Caco-2 (cell line): ENCODE measurements around the gene NRDC. TPM values are rescaled to one million over a fixed set of nuclear protein-coding genes. Genes with fewer than 3 reads are reported as not detected.

Source experiments
- BruUV-seq: library from RNA; stranded (reverse); fragments of 400-500 nt; replicated peaks from 2 replicates; lab custom pipeline; 2021; lab: Mats Ljungman, UMichigan
- CTCF ChIA-PET: fragments of 300-600 bp; sonication (Branson Sonifier 250); formaldehyde crosslinking; loops from one replicate; lab custom pipeline; 2022; ENCODE audit warnings: antibody characterized with exemption; lab: Charles Lee
- POLR2A ChIA-PET: fragments of 300-600 bp; sonication (Branson Sonifier 250); formaldehyde crosslinking; loops from one replicate; lab custom pipeline; 2022; ENCODE audit warnings: antibody characterized with exemption; lab: Charles Lee
- DNase-seq, 2 experiments: peaks; one replicate each; pipeline versions ENCODE4 v3.0.0 to v3.0.0-alpha.2; 2020 to 2022
- H3K27me3 ChIP-seq: replicated peaks from 2 replicates; pipeline ENCODE4 v1.6.0; 2011; ENCODE audit warnings: low read length; ENCODE audit not compliant: control insufficient read depth, insufficient read depth
- H3K36me3 ChIP-seq: 2 replicates; pipeline ENCODE4 v1.5.1; 2011; ENCODE audit warnings: low read length; ENCODE audit not compliant: control insufficient read depth, insufficient read depth
- H3K4me1 ChIP-seq: fragments of 250-450 bp; sonication (Bioruptor Pico); 2 replicates; pipeline ENCODE4 v1.5.1; 2020; ENCODE audit warnings: mild to moderate bottlenecking
- H3K4me3 ChIP-seq: 2 replicates; pipeline ENCODE4 v1.5.1; 2011; ENCODE audit warnings: low read depth, mild to moderate bottlenecking, control low read depth, low read length
- H3K9me3 ChIP-seq: fragments of 250-450 bp; sonication (Bioruptor Pico); 2 replicates; pipeline ENCODE4 v1.5.1; 2020; ENCODE audit warnings: mild to moderate bottlenecking, moderate library complexity
- H3K27ac Mint-ChIP-seq: one replicate; pipeline ENCODE4 v1.8.0; 2022; ENCODE audit warnings: mixed read lengths; ENCODE audit not compliant: unreplicated experiment
- H3K27me3 Mint-ChIP-seq: one replicate; pipeline ENCODE4 v1.8.0; 2022; ENCODE audit warnings: mixed read lengths; ENCODE audit not compliant: insufficient read depth, unreplicated experiment
- H3K36me3 Mint-ChIP-seq: one replicate; pipeline ENCODE4 v1.8.0; 2022; ENCODE audit warnings: mild to moderate bottlenecking, mixed read lengths; ENCODE audit not compliant: insufficient read depth, unreplicated experiment
- H3K4me1 Mint-ChIP-seq: one replicate; pipeline ENCODE4 v1.8.0; 2022; ENCODE audit warnings: low read depth, mixed read lengths; ENCODE audit not compliant: unreplicated experiment
- H3K4me3 Mint-ChIP-seq: one replicate; pipeline ENCODE4 v1.8.0; 2022; ENCODE audit warnings: mild to moderate bottlenecking, moderate library complexity, mixed read lengths; ENCODE audit not compliant: unreplicated experiment
- H3K9me3 Mint-ChIP-seq: one replicate; pipeline ENCODE4 v1.8.0; 2022; ENCODE audit warnings: mixed read lengths; ENCODE audit not compliant: unreplicated experiment
- CTCF ChIP-seq, 2 experiments: fragments of 200-600 bp in 1 of 2; IDR thresholded peaks; 1 replicate in 1 of 2; 2 replicates in 1 of 2; pipeline versions ENCODE4 v1.5.1 to v1.8.0; 2011 to 2022; ENCODE audit warnings: antibody characterized with exemption in 1 of 2, control low read depth in 1 of 2, inconsistent platforms in 1 of 2, low read depth in 1 of 2, low read length in 1 of 2, mild to moderate bottlenecking in 1 of 2, moderate library complexity in 1 of 2; ENCODE audit not compliant: insufficient read depth in 1 of 2, severe bottlenecking in 1 of 2, unreplicated experiment in 1 of 2
- intact Hi-C: fragments of 100-400 bp; cut with micrococcal nuclease; formaldehyde crosslinking; loops from one replicate; pipeline ENCODE4 v1.10.0; 2022; ENCODE audit not compliant: unreplicated experiment
- total RNA-seq: library from RNA; stranded (reverse); gene quantifications from 2 replicates; pipeline ENCODE4 v1.2.3, GENCODE V29; 2022

NRDC gene
- total RNA-seq, 1 experiment from 2014 or later = 109 TPM

- Mint-ChIP-seq H3K27me3 (no peaks in the 10 kb centered on the region), H3K36me3 (peaks cover 7% of the 10 kb centered on the region), H3K9me3 (no peaks in the 10 kb centered on the region), H3K27ac (no peak overlapping the region), H3K4me3 (no peak overlapping the region), H3K4me1 (no peaks in the 10 kb centered on the region)
- 0 out of 2 replicates have a peak, but pooled peaks cover under 1% of the 10 kb centered on the region for H3K4me1 ChIP-seq
- no peaks in the 10 kb centered on the region for H3K9me3 ChIP-seq
- no peaks in the 10 kb centered on the region for H3K36me3 ChIP-seq
- no peak for DNase-seq
- CTCF ChIA-PET = no interaction called here
- no peaks in the 10 kb centered on the region for H3K27me3 ChIP-seq
- intact Hi-C loops = no loop called here
- no peak for TF ChIP-seq CTCF (IDR thresholded peaks at IDR 0.05; ENCODE audit: insufficient read depth in 1 of 2, low read depth in 1 of 2, low read length in 1 of 2, severe bottlenecking in 1 of 2, unreplicated experiment in 1 of 2)
- BruUV-seq = no TSS peak
- no peak overlapping the region for H3K4me3 ChIP-seq
- POLR2A ChIA-PET = no interaction called here
Measured at GRCh38 chr1:51858892-51859291, 19.6 kb downstream of the NRDC start.

GRCh38 chr1:51856745-51857144 lies 21.8 kb downstream of the NRDC start:
- H3K27me3 ChIP-seq = no peaks in the 10 kb centered on the region
- no peak overlapping the region for H3K27ac Mint-ChIP-seq
- peaks cover 10% of the 10 kb centered on the region for H3K36me3 Mint-ChIP-seq
- H3K36me3 ChIP-seq = no peaks in the 10 kb centered on the region
- no peak for DNase-seq
- H3K27me3 Mint-ChIP-seq = no peaks in the 10 kb centered on the region
- H3K4me1 ChIP-seq = 0 out of 2 replicates have a peak, but pooled peaks cover 7% of the 10 kb centered on the region
- no peak for TF ChIP-seq CTCF (IDR thresholded peaks at IDR 0.05; ENCODE audit: insufficient read depth in 1 of 2, low read depth in 1 of 2, low read length in 1 of 2, severe bottlenecking in 1 of 2, unreplicated experiment in 1 of 2)
- no peak overlapping the region for H3K4me3 ChIP-seq
- H3K9me3 ChIP-seq = no peaks in the 10 kb centered on the region
- no TSS peak for BruUV-seq
- ChIA-PET POLR2A (no interaction called here), CTCF (no interaction called here)
- no peak overlapping the region for H3K4me3 Mint-ChIP-seq
- no peaks in the 10 kb centered on the region for H3K4me1 Mint-ChIP-seq
- intact Hi-C loops = no loop called here
- no peaks in the 10 kb centered on the region for H3K9me3 Mint-ChIP-seq

- no peak for TF ChIP-seq CTCF (IDR thresholded peaks at IDR 0.05; ENCODE audit: insufficient read depth in 1 of 2, low read depth in 1 of 2, low read length in 1 of 2, severe bottlenecking in 1 of 2, unreplicated experiment in 1 of 2)
- BruUV-seq = no TSS peak
- intact Hi-C loops = no loop called here
- Mint-ChIP-seq H3K27ac (no peak overlapping the region), H3K9me3 (no peaks in the 10 kb centered on the region), H3K27me3 (no peaks in the 10 kb centered on the region), H3K4me1 (no peaks in the 10 kb centered on the region), H3K4me3 (no peak overlapping the region), H3K36me3 (peaks cover 7% of the 10 kb centered on the region)
- CTCF ChIA-PET = no interaction called here
- DNase-seq = no peak
- no peaks in the 10 kb centered on the region for H3K36me3 ChIP-seq
- H3K4me3 ChIP-seq = no peak overlapping the region
- POLR2A ChIA-PET = no interaction called here
- no peaks in the 10 kb centered on the region for H3K9me3 ChIP-seq
- H3K4me1 ChIP-seq = 0 out of 2 replicates have a peak, but pooled peaks cover 7% of the 10 kb centered on the region
- H3K27me3 ChIP-seq = no peaks in the 10 kb centered on the region
Measured at GRCh38 chr1:51855624-51856023, 22.9 kb downstream of the NRDC start.
